Activated naive CD8-positive, alpha-beta T cell (primary cell): Measurements from ENCODE around the gene GPR148.

Source experiments
- H3K27ac Mint-ChIP-seq: one replicate; pipeline ENCODE4 v1.8.0; 2021; ENCODE audit warnings: mixed read lengths
- H3K27me3 Mint-ChIP-seq: one replicate; pipeline ENCODE4 v1.8.0; 2021; ENCODE audit warnings: mixed read lengths
- H3K36me3 Mint-ChIP-seq: one replicate; pipeline ENCODE4 v1.8.0; 2021; ENCODE audit warnings: mixed read lengths
- H3K4me1 Mint-ChIP-seq: one replicate; pipeline ENCODE4 v1.8.0; 2021; ENCODE audit warnings: low read depth, mixed read lengths
- H3K4me3 Mint-ChIP-seq: one replicate; pipeline ENCODE4 v1.8.0; 2021; ENCODE audit warnings: mild to moderate bottlenecking, mixed read lengths
- H3K9me3 Mint-ChIP-seq: one replicate; pipeline ENCODE4 v1.8.0; 2021; ENCODE audit warnings: low read depth, mixed read lengths

The GPR148 gene

DNA sequence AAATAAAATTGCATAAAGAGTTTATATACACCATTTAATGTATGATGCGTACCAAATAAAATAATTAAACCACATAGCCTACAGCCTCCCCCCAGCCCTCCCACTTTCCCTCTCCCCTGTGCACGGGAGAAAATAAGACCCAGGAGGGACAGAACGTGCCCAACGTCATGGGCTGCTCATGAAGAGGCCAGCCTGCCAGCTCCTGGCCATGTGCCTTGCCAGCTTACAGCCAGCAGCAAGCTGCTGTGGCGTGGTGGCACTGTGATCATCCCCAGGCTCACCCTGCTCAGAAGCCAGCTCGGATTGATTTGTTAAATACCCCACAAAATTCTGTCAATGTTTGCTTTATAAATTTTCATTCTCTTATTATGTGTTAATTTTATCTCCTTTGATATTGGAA, 7.6 kb downstream of the GPR148 start:
- H3K4me3 Mint-ChIP-seq = no peak overlapping the region
- no peaks in the 10 kb centered on the region for H3K9me3 Mint-ChIP-seq
- H3K4me1 Mint-ChIP-seq = no peaks in the 10 kb centered on the region
- H3K27ac Mint-ChIP-seq = no peak overlapping the region
- H3K27me3 Mint-ChIP-seq = peaks cover 4% of the 10 kb centered on the region
- no peaks in the 10 kb centered on the region for H3K36me3 Mint-ChIP-seq

DNA sequence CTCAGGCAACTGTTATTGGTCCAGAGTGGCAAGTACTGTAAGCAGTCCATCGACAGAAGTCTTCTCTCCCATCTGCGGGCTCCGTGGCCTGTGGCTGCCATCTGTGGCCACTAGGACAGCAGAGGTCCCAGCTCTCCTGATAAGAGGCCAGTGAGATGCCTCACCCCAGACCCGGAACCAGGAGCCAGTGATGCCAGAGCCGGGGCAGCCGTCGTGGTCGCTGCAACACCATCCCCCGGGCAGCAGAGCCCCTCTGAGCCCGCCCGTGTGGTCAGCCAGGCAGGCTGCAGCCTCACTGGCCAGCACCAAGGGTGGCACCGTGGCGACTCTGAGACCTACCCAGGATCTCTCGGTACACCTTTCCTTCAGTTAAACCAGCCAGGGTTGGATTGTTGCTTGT, 8.7 kb downstream of the GPR148 start:
- no peak overlapping the region for H3K27ac Mint-ChIP-seq
- H3K36me3 Mint-ChIP-seq = no peaks in the 10 kb centered on the region
- no peaks in the 10 kb centered on the region for H3K9me3 Mint-ChIP-seq
- H3K27me3 Mint-ChIP-seq = peaks cover 4% of the 10 kb centered on the region
- H3K4me3 Mint-ChIP-seq = no peak overlapping the region
- H3K4me1 Mint-ChIP-seq = no peaks in the 10 kb centered on the region

DNA sequence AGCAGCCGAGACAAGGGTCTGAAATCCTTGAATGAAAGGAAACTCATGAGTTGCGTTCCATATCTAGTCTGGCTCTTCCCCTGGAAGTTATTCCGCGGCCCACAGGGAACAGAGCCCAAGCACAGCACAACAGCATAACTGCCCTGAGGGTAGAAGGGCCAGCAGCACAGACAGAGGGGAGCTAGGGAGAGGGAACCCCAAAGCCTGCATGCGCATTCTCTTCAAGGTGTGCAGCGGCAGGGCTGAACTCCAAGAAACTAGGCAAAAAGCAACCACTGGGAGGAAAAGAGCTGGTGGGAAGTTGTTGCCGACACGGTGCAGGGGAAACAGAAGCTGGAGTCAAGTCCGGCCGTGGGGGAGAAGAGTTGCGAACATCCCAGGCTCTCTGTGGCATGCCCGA, 11.8 kb downstream of the GPR148 start:
- H3K36me3 Mint-ChIP-seq = no peaks in the 10 kb centered on the region
- no peaks in the 10 kb centered on the region for H3K9me3 Mint-ChIP-seq
- no peak overlapping the region for H3K4me3 Mint-ChIP-seq
- no peaks in the 10 kb centered on the region for H3K4me1 Mint-ChIP-seq
- H3K27ac Mint-ChIP-seq = no peak overlapping the region
- H3K27me3 Mint-ChIP-seq = peaks cover 12% of the 10 kb centered on the region

DNA sequence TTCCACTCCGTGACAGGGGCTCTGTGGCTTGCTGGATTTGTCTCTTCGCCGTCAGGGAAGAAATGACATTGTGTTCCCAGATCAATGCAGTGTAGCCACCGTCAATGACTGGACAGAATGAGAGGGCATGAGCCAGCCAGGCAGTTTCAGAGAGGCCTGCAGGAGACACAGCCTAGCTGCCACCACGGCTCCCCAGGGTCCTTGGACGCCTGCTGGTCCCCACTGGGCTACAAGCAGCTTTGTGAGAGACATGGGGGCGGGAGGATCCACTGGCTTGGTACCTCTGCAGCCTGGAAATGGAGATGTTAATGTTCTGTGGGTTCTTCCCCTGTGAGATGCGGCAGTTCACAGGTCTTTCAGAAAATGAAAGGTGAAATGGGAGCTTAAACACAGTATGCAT, 14.4 kb downstream of the GPR148 start:
- Mint-ChIP-seq H3K27ac (no peak overlapping the region), H3K4me3 (no peak overlapping the region), H3K27me3 (peaks cover 12% of the 10 kb centered on the region), H3K36me3 (no peaks in the 10 kb centered on the region), H3K9me3 (no peaks in the 10 kb centered on the region), H3K4me1 (no peaks in the 10 kb centered on the region)

DNA sequence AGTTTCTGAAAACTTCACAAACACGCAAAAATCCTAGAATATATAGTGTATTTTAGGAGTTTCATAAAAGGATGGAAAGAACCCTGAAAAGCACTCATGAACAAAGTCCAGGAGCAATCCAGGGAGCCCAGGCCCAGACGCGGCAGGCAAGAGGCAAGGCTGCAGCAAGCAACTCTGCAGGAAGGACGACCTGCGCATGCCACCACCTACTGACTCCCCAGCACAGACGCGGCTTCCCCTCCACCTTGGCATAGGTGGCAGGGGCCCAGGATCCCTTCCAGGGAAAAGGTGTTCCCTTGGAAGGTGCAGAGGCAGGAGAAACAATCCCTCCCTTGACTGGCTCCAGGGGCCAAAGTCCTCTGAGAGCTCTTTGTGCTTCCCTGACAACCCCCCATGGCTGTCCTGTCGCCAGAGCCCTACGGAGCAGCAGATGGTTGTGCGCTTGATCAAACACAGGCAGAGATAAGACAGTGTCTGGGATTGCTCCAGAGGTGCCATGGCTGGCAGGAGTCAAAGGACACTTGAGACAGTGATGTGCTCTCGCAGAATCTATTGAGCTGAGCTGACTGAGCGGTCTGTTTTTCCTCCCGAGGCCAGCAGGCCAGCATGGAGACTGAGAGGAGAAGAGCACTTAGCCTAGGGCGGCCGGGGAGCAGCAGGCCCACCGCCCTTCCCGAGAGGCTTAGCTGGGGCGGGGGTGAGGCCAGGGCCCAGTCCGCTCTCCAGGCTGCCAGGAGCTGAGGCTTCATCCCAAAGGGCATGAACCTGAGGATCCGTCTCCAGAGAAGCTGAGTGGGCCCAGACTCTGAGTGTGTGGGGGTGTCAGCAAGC, 15.6 kb downstream of the GPR148 start:
- H3K27ac Mint-ChIP-seq = no peak overlapping the region
- H3K9me3 Mint-ChIP-seq = no peaks in the 10 kb centered on the region
- H3K4me3 Mint-ChIP-seq = no peak overlapping the region
- H3K27me3 Mint-ChIP-seq = peaks cover 10% of the 10 kb centered on the region
- no peaks in the 10 kb centered on the region for H3K36me3 Mint-ChIP-seq
- H3K4me1 Mint-ChIP-seq = no peaks in the 10 kb centered on the region

DNA sequence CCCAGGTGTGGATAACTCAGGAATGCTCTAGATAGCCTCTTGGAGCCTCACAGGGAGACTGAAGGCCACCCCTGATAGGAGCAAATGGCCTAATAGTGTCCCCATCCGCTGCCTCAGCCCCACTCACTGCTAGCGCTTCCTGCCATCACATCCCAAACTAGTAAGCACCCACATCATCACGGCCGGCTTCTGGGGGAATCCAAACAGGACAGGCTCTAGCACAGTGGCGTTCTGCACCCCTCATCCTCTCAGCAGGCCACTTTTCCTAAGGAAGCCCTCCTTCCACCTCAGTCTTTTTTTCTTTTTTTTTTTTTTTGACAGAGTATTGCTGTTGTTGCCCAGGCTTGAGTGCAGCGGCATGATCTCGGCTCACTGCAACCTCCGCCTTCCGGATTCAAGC, 20.2 kb downstream of the GPR148 start:
- H3K36me3 Mint-ChIP-seq = no peaks in the 10 kb centered on the region
- no peaks in the 10 kb centered on the region for H3K4me1 Mint-ChIP-seq
- no peaks in the 10 kb centered on the region for H3K9me3 Mint-ChIP-seq
- H3K27ac Mint-ChIP-seq = no peak overlapping the region
- peaks cover 20% of the 10 kb centered on the region for H3K27me3 Mint-ChIP-seq
- no peak overlapping the region for H3K4me3 Mint-ChIP-seq

DNA sequence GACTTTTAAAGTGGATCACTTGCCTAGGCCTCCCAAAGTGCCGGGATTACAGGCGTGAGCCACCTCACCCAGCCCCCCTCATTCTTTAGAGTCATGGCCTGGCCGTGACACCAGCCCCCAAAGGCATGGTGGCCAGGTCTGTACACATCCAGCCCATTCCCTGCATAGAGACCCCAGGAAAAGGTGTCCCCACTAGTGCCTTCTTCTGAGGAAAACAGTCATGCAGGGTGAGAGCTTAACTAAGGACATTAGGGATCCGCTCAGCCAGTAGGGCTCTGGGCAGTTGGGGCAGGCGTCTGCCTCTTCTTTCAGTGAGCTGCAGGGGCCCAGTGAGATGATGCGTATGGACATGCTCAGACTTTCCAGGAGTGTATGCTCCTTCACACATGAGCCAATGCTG, 20.8 kb downstream of the GPR148 start:
- Mint-ChIP-seq H3K4me3 (no peak overlapping the region), H3K36me3 (no peaks in the 10 kb centered on the region), H3K27me3 (peaks cover 18% of the 10 kb centered on the region), H3K27ac (no peak overlapping the region), H3K9me3 (no peaks in the 10 kb centered on the region), H3K4me1 (no peaks in the 10 kb centered on the region)

DNA sequence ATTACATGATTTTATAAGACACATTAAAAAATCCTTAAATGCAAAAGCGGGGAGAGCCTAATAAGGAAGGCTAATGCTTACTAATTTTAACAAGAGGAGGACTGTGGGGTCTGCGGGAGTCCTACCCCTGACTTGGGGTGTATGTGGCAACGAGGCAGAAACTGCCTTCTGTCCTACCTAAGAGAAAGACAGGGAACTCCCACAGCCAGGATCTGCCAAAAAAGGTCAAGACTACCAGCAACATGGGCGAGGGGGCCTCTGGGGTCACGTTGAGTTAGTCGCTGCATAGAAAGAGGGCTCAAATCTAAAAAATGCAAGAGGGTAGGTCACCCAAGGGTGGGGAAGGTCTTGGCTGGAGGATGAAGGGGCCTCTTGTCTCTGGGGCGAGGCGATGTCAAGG, 25.9 kb downstream of the GPR148 start:
- no peaks in the 10 kb centered on the region for H3K9me3 Mint-ChIP-seq
- peaks cover 2% of the 10 kb centered on the region for H3K36me3 Mint-ChIP-seq
- H3K4me1 Mint-ChIP-seq = peaks cover 2% of the 10 kb centered on the region
- H3K27me3 Mint-ChIP-seq = peaks cover 41% of the 10 kb centered on the region
- no peak overlapping the region for H3K27ac Mint-ChIP-seq
- H3K4me3 Mint-ChIP-seq = peak overlapping the region; percentile 17

DNA sequence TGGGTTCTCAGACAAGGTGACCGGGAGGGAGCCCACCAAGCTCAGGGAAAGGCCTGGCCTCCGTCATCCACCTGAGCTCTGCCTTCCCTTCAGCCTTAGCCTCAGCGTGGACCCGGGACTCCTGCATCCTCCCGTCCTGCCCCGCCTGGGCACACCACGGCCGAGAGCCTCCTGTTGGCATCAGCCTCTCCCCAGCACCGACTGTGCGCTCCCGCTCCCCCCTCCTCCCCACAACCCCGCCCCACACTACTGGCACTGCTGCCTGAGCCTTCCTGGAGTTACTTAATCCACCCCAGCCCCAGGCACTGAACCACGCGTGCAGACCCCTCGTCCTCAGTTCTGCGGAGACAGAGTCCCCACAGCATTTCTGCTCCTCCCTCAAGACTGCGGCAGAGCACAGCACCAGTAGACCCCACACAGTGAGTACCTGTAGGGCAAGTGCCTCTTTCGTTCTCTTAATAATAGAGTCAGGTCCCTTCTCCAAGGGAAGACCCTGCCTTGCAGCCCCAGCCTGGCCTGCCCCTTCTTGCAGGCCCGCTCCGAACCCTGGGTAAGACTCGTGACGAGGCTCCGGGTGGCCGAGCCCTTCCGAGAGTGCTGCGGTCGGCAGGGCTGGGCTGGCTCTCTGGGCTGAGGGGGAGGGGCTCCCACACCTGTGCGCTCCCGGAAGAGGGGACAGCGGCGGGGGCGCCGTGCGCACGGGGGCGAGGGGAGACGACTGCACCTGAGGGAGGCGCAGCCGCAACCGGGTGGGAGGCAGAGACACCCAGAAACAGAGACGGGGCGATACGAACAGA, 26.6 kb downstream of the GPR148 start, which contains the start of gene AMER3:
TSS of gene AMER3 (plus strand) at position 285 of the 797 bp plus-strand sequence. CDS start 6,533 bp downstream, outside the sequence.
- Mint-ChIP-seq H3K36me3 (peaks cover 2% of the 10 kb centered on the region), H3K27me3 (peaks cover 38% of the 10 kb centered on the region), H3K4me3 (peak within 1 kb of the TSS; percentile 49)

DNA sequence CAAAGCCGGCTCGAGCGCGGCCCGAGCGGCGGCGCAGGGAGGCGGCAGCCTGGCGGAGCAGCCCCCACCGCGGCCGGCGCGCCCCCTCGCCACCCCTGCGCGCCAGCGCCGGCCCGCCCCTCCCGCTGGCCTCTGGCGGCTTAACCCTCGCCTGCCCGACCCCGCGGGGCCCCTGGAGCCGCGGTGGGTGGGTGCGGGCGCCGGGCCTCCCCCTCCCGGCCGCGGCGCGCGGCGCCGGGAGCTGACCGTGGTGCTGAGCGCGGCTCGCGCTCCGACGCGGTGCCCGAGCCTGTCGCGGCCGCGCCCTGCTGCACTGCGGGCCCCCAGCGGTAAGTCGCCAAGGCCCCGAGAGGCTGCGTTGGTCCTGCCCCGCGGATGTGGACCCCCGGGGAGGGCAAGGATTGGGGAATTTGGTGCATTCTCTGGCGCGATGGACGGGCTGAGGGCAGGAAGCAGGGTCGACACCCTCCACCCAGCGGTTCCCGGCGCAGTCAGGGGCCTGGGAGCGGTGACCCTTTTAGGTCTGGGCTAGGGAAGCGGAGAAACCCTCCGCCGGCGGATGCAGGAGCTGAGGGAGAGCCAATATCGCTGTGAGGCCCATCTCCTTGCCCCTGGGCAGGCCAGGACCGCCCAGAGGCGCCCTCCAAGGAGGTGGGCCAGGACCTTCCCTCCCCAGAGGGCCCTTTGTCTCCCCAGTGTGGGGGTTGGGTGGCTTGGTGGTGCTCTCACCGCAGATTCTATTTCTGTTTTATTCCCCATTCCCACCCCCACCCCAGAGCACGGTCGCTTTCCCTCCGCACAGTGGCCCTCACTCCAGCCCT, 27.4 kb downstream of the GPR148 start:
- peaks cover 40% of the 10 kb centered on the region for H3K27me3 Mint-ChIP-seq
- H3K36me3 Mint-ChIP-seq = peaks cover 2% of the 10 kb centered on the region
- H3K4me3 Mint-ChIP-seq = peak overlapping the region; percentile 78
- H3K27ac Mint-ChIP-seq = no peak overlapping the region
- H3K4me1 Mint-ChIP-seq = peaks cover 2% of the 10 kb centered on the region
- no peaks in the 10 kb centered on the region for H3K9me3 Mint-ChIP-seq

More for the DNA sequence above, 26.6 kb downstream of the GPR148 start, which contains the start of gene AMER3:
- H3K27ac Mint-ChIP-seq = no peak within 1 kb of the TSS
- H3K4me1 Mint-ChIP-seq = peaks cover 2% of the 10 kb centered on the region
- H3K9me3 Mint-ChIP-seq = no peaks in the 10 kb centered on the region

DNA sequence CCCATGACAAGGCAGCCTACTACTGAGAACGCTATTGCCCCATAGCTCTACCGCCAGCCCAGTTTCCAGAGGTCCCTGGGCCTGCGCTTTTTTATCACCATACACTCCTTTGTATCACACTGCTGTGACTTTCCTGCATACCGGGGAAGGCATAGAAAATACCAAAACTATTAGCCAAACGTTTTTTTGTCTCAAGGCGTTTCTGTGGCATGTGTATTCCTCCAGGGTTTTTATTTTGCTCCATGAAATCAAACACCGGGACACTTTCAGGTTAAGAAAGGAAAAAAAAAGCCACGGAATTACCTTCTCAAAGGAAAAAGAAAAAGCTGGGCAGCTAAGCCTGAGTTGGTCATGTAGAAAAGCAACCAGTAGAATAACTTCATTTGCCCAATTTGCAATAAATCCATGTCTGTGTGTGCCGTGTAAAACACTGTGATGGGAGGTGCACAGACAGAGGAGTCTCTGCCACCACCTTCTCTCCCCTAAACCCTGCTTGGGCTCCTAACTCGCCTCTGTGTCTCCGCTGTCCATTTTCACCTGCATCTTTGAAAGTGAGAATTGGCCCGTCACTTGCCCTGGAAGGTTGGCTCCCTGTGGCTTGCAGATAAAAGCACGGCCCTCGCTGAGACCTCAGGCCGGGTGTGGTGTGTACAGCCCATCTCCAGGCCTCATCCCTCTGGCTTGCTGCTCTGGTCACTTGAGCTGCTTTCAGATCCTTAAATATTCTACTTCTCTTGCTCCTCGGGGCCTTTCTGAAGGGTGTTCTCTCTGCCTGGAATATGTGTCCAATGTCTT, 28.2 kb downstream of the GPR148 start:
- H3K4me1 Mint-ChIP-seq = peaks cover 2% of the 10 kb centered on the region
- H3K36me3 Mint-ChIP-seq = peaks cover 2% of the 10 kb centered on the region
- no peaks in the 10 kb centered on the region for H3K9me3 Mint-ChIP-seq
- peak overlapping the region; percentile 78 for H3K4me3 Mint-ChIP-seq
- H3K27me3 Mint-ChIP-seq = peaks cover 40% of the 10 kb centered on the region
- no peak overlapping the region for H3K27ac Mint-ChIP-seq

DNA sequence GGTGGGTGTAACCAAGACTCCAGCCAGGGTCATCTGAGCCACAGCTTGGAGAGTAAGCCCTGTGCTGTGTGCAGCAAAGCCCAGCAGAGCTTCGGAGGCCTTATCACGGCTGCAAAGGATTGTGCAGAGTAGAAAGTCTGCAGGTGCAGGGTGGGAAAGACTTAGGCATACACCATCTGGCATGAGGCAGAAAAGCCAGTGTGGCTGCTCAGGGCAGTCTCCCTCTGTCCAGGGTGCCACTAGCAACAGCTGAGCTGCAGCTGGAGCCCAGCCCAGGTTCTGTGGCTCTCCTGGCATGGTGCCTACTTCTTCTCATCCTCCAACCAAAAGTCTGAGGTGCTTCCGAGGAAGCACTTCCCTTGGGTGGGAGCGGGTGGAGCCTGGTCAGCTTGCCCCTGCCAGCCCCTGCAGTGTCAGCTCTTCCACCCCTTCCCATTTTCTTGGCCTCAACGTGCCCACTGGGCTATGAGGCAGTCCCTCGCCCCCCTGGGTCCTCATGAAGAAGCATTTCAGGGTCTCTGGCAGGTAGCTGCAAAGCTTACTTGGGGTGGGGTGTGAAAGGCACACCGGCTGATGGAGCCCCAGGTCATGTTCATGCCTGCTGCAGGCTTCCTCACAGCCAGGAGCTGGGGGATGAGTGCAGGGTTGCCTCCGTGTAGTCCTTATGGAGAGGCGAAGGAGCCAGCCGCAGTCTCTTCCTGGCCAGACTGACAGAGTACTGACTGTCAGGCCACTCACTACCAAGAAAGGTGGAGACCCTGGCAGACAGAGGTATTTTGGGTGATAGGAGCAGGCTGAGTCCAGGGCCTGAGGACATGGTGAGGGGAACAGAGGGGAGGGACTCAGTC, 31.3 kb downstream of the GPR148 start:
- Mint-ChIP-seq H3K9me3 (no peaks in the 10 kb centered on the region), H3K36me3 (peaks cover 2% of the 10 kb centered on the region), H3K4me3 (no peak overlapping the region), H3K27me3 (peaks cover 26% of the 10 kb centered on the region), H3K27ac (no peak overlapping the region), H3K4me1 (peaks cover 2% of the 10 kb centered on the region)
